ENCODE measurements around the gene AKAP13.

The AKAP13 gene

DNA sequence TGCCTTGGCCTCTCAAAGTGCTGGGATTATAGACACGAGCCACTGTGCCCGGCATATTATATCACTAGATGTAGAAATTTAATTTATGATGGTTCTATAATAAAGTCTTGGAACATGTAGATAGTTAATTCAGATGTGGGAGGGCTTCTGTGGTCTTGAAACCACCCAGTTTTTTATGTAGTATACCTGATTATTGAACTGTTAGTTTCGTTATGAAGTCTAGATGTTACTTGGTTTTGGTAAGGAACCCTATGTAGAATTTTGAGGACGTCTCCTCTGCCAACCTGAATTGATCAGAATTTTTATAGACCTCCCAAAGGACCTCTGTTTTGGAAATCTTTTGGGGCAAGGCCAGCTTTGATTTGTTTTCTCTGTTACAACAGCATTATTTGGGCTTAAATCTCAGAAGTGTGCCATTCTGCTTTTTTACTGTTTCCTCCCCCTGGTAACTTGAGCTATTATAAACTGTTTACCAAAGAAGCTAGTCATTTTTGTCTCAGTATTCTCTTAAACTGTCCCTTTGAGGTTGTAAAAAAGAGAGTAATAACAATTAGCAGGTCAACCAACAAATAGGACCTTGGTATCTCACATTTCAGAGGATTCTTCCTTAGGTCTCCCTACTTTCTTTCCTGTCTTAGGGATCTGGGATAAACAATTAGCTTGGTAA is 20.8 kb downstream of the AKAP13 start:
- H3K27ac ChIP-seq (ENCODE audit: extremely low read depth, low read depth, low read length) = no peak overlapping the region
- no peaks in the 10 kb centered on the region for H3K9me3 ChIP-seq (ENCODE audit: control insufficient read depth, insufficient read depth, low read depth, low read length)
- ChIA-PET CTCF (interaction anchor here (1.0 to 2.1 kb wide), 6 partner anchors 10 to 105 kb away, joined by 3 to 12 read pairs (median 5); no protein-coding TSS in a partner anchor), POLR2A (interaction anchor here (1.2 kb wide), 1 partner anchor 21 kb away, joined by 4 read pairs; the partner anchor contains the start of gene AKAP13)
- H3K4me1 ChIP-seq (ENCODE audit: control insufficient read depth, insufficient read depth, low read length) = peaks cover 59% of the 10 kb centered on the region
- H3K36me3 ChIP-seq (ENCODE audit: control insufficient read depth in 2 of 2, insufficient read depth in 1 of 2, low read length in 2 of 2) = no peaks in the 10 kb centered on the region; a peak in 1 of 3 replicates
- H3K4me3 ChIP-seq (ENCODE audit: low read depth, low read length) = no peak overlapping the region
- TF ChIP-seq ZNF280C (tag by site-specific recombination; IDR thresholded peaks at IDR 0.05) (no peak), TRIM28 (IDR thresholded peaks at IDR 0.05; ENCODE audit: borderline replicate concordance, low read length) (no peak), ZNF324 (tag by site-specific recombination; IDR thresholded peaks at IDR 0.05) (no peak), ZNF548 (tag by site-specific recombination; IDR thresholded peaks at IDR 0.05) (no peak), KLF9 (tag by site-specific recombination; IDR thresholded peaks at IDR 0.05; ENCODE audit: low read depth) (no peak), FEZF1 (tag by site-specific recombination; IDR thresholded peaks at IDR 0.05) (peak; percentile 90), OSR2 (tag by site-specific recombination; IDR thresholded peaks at IDR 0.05) (peak; percentile 75), ZNF335 (tag by site-specific recombination; conservative IDR thresholded peaks at IDR 0.05) (no peak), IKZF3 (tag by site-specific recombination; IDR thresholded peaks at IDR 0.05) (peak; percentile 68; the same call in 1 of the 2 replicates), ZNF843 (tag by site-specific recombination; IDR thresholded peaks at IDR 0.05) (0 out of 2 replicates have a peak, but pooled peaks have one; percentile 20), ZNF473 (tag by site-specific recombination; IDR thresholded peaks at IDR 0.05) (no peak), ZNF791 (tag by site-specific recombination; IDR thresholded peaks at IDR 0.05) (no peak), ZFP41 (tag by site-specific recombination; IDR thresholded peaks at IDR 0.05; ENCODE audit: borderline replicate concordance) (no peak), ZNF555 (tag by site-specific recombination; conservative IDR thresholded peaks at IDR 0.05) (no peak), OVOL3 (tag by site-specific recombination; IDR thresholded peaks at IDR 0.05) (0 out of 2 replicates have a peak, but pooled peaks have one; percentile 9), ZNF202 (tag by site-specific recombination; IDR thresholded peaks at IDR 0.05; ENCODE audit: borderline replicate concordance) (no peak), GFI1B (tag by site-specific recombination; IDR thresholded peaks at IDR 0.05) (peak; percentile 63; the same call in 1 of the 2 replicates), ZNF157 (tag by site-specific recombination; IDR thresholded peaks at IDR 0.05) (no peak), TCF7L2 (IDR thresholded peaks at IDR 0.05; ENCODE audit: borderline replicate concordance, low read depth, low read length) (peak; percentile 66), ZNF692 (tag by site-specific recombination; IDR thresholded peaks at IDR 0.05) (no peak)
- TF ChIP-seq, protein P1, sequence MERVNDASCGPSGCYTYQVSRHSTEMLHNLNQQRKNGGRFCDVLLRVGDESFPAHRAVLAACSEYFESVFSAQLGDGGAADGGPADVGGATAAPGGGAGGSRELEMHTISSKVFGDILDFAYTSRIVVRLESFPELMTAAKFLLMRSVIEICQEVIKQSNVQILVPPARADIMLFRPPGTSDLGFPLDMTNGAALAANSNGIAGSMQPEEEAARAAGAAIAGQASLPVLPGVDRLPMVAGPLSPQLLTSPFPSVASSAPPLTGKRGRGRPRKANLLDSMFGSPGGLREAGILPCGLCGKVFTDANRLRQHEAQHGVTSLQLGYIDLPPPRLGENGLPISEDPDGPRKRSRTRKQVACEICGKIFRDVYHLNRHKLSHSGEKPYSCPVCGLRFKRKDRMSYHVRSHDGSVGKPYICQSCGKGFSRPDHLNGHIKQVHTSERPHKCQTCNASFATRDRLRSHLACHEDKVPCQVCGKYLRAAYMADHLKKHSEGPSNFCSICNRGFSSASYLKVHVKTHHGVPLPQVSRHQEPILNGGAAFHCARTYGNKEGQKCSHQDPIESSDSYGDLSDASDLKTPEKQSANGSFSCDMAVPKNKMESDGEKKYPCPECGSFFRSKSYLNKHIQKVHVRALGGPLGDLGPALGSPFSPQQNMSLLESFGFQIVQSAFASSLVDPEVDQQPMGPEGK (tag by site-specific recombination; IDR thresholded peaks at IDR 0.05) = no peak
- TF ChIP-seq, protein P2, sequence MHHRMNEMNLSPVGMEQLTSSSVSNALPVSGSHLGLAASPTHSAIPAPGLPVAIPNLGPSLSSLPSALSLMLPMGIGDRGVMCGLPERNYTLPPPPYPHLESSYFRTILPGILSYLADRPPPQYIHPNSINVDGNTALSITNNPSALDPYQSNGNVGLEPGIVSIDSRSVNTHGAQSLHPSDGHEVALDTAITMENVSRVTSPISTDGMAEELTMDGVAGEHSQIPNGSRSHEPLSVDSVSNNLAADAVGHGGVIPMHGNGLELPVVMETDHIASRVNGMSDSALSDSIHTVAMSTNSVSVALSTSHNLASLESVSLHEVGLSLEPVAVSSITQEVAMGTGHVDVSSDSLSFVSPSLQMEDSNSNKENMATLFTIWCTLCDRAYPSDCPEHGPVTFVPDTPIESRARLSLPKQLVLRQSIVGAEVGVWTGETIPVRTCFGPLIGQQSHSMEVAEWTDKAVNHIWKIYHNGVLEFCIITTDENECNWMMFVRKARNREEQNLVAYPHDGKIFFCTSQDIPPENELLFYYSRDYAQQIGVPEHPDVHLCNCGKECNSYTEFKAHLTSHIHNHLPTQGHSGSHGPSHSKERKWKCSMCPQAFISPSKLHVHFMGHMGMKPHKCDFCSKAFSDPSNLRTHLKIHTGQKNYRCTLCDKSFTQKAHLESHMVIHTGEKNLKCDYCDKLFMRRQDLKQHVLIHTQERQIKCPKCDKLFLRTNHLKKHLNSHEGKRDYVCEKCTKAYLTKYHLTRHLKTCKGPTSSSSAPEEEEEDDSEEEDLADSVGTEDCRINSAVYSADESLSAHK (tag by site-specific recombination; IDR thresholded peaks at IDR 0.05) = no peak
- TF ChIP-seq, protein P3, sequence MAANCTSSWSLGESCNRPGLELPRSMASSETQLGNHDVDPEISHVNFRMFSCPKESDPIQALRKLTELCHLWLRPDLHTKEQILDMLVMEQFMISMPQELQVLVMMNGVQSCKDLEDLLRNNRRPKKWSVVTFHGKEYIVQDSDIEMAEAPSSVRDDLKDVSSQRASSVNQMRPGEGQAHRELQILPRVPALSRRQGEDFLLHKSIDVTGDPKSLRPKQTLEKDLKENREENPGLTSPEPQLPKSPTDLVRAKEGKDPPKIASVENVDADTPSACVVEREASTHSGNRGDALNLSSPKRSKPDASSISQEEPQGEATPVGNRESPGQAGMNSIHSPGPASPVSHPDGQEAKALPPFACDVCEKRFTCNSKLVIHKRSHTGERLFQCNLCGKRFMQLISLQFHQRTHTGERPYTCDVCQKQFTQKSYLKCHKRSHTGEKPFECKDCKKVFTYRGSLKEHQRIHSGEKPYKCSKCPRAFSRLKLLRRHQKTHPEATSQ (tag by site-specific recombination; IDR thresholded peaks at IDR 0.05) = no peak
- TF ChIP-seq, protein P4, sequence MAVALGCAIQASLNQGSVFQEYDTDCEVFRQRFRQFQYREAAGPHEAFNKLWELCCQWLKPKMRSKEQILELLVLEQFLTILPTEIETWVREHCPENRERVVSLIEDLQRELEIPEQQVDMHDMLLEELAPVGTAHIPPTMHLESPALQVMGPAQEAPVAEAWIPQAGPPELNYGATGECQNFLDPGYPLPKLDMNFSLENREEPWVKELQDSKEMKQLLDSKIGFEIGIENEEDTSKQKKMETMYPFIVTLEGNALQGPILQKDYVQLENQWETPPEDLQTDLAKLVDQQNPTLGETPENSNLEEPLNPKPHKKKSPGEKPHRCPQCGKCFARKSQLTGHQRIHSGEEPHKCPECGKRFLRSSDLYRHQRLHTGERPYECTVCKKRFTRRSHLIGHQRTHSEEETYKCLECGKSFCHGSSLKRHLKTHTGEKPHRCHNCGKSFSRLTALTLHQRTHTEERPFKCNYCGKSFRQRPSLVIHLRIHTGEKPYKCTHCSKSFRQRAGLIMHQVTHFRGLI (tag by site-specific recombination; IDR thresholded peaks at IDR 0.05) = no peak

Measured in HEK293 (cell line).